ENCODE measurements around the gene FILIP1L.

FILIP1L gene

DNA sequence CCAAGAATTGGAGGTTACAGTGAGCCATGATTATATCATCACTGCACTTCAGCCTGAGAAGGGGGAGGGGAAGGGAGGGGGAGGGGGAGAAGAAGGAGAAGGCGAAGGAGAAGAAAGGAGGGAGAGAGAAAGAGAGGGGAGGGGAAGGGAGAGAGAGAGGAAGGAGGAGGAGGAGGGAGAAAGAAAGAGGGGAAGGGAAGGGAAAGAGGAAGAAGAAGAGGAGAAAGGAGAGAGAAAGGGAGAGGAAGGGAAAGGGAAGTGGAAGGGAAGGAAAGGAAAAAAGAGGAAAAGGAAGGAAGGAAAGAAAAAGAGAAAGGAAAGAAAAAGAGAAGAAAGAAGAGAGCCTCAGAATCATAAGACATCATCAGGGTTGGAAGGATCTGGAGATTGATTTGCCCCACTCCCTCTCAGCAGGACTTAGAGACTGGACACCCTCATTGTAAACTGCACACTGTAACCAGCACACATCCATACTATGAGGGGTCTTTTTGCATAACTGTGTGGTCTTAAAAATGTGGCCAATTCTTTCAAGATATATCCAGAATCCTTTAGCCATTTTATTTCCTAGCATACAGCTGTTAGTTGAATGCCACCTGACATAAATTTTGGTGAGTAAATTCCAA lies 165.7 kb downstream of the FILIP1L start:
- ATAC-seq = no peak

DNA sequence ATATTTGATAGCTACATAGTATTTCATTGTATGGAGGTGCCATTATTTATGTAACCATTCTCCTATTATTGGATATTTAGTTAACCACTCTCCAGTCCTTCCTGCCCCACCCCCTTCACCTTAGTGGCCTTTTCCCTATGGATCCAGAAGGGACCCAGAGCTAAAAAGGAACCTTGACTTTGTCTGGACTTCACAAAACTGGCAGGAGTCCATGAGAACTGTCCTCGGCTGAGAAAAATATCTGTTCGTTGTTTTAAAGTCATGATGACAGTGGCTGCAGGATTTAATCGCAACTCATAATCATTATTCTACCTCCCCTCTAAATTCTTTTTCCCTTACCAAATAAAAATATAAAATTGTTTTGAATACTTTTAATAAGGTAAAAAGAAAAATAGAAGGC lies 166.9 kb downstream of the FILIP1L start:
- TF ChIP-seq ISL1 (CRISPR knock-in tag; IDR thresholded peaks at IDR 0.05) (no peak), ZFP30 (CRISPR knock-in tag; IDR thresholded peaks at IDR 0.05) (no peak), CSRNP3 (CRISPR knock-in tag; IDR thresholded peaks at IDR 0.05) (no peak), TCF4 (CRISPR knock-in tag; IDR thresholded peaks at IDR 0.05; ENCODE audit: borderline replicate concordance) (no peak), PPARA (CRISPR knock-in tag; IDR thresholded peaks at IDR 0.05; ENCODE audit: borderline replicate concordance) (no peak), OSR1 (CRISPR knock-in tag; IDR thresholded peaks at IDR 0.05) (no peak), ZNF70 (CRISPR knock-in tag; IDR thresholded peaks at IDR 0.05) (no peak), PATZ1 (CRISPR knock-in tag; IDR thresholded peaks at IDR 0.05; ENCODE audit: borderline replicate concordance) (no peak), ZNF565 (CRISPR knock-in tag; conservative IDR thresholded peaks at IDR 0.05; ENCODE audit: low read depth) (no peak)
- TF ChIP-seq, protein P1, sequence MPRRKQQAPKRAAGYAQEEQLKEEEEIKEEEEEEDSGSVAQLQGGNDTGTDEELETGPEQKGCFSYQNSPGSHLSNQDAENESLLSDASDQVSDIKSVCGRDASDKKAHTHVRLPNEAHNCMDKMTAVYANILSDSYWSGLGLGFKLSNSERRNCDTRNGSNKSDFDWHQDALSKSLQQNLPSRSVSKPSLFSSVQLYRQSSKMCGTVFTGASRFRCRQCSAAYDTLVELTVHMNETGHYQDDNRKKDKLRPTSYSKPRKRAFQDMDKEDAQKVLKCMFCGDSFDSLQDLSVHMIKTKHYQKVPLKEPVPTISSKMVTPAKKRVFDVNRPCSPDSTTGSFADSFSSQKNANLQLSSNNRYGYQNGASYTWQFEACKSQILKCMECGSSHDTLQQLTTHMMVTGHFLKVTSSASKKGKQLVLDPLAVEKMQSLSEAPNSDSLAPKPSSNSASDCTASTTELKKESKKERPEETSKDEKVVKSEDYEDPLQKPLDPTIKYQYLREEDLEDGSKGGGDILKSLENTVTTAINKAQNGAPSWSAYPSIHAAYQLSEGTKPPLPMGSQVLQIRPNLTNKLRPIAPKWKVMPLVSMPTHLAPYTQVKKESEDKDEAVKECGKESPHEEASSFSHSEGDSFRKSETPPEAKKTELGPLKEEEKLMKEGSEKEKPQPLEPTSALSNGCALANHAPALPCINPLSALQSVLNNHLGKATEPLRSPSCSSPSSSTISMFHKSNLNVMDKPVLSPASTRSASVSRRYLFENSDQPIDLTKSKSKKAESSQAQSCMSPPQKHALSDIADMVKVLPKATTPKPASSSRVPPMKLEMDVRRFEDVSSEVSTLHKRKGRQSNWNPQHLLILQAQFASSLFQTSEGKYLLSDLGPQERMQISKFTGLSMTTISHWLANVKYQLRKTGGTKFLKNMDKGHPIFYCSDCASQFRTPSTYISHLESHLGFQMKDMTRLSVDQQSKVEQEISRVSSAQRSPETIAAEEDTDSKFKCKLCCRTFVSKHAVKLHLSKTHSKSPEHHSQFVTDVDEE (CRISPR knock-in tag; IDR thresholded peaks at IDR 0.05) = no peak
- TF ChIP-seq, protein P2, sequence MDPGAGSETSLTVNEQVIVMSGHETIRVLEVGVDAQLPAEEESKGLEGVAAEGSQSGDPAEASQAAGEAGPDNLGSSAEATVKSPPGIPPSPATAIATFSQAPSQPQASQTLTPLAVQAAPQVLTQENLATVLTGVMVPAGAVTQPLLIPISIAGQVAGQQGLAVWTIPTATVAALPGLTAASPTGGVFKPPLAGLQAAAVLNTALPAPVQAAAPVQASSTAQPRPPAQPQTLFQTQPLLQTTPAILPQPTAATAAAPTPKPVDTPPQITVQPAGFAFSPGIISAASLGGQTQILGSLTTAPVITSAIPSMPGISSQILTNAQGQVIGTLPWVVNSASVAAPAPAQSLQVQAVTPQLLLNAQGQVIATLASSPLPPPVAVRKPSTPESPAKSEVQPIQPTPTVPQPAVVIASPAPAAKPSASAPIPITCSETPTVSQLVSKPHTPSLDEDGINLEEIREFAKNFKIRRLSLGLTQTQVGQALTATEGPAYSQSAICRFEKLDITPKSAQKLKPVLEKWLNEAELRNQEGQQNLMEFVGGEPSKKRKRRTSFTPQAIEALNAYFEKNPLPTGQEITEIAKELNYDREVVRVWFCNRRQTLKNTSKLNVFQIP (CRISPR knock-in tag; IDR thresholded peaks at IDR 0.05; ENCODE audit: borderline replicate concordance, low read depth) = no peak
- ATAC-seq = no peak

More for the DNA sequence above, 165.7 kb downstream of the FILIP1L start:
- TF ChIP-seq CREB5 (CRISPR knock-in tag; IDR thresholded peaks at IDR 0.05; ENCODE audit: low read depth) = no peak
- no peak for TF ChIP-seq SNAI2 (CRISPR knock-in tag; IDR thresholded peaks at IDR 0.05)

DNA sequence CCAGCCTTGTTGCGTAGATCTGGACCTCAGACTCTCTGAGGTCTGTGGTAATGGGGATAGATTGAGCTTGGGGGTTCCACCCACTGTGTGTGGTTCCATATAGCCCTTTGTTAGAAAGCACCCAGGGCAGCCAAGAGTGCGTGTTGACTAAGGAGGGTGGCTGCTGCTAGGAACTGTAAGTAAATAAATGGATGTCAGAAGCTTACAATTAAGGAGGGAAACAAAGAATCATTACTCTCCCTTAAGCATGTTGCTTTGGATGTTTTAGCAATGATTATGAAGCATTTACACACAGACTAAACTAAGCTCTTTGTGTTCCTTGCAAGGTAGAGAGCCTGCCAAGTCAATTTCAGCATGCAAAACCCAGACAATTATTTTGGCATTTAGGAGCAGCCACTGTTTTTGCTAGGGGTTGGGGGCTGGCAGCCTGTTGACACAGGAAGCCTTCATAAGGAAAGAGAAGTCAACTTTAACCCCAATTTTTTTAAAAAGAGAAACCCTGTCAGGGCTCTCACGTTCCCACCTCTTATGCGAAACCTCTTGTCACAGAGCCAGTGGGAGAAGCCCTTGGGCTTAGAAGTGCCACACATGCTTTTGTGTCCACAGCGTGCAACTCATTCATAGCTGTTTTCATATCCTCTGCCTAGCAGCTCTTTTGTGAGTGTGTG lies 168.8 kb downstream of the FILIP1L start:
- ATAC-seq = no peak
- TF ChIP-seq ZNF565 (CRISPR knock-in tag; conservative IDR thresholded peaks at IDR 0.05; ENCODE audit: low read depth) (no peak), BACH2 (CRISPR knock-in tag; IDR thresholded peaks at IDR 0.05; ENCODE audit: borderline replicate concordance) (no peak), ZNF70 (CRISPR knock-in tag; IDR thresholded peaks at IDR 0.05) (no peak), CSDC2 (CRISPR knock-in tag; IDR thresholded peaks at IDR 0.05) (no peak), TOX (CRISPR knock-in tag; IDR thresholded peaks at IDR 0.05; ENCODE audit: borderline replicate concordance) (no peak), PPARA (CRISPR knock-in tag; IDR thresholded peaks at IDR 0.05; ENCODE audit: borderline replicate concordance) (no peak), RARB (CRISPR knock-in tag; IDR thresholded peaks at IDR 0.05) (no peak), CSRNP3 (CRISPR knock-in tag; IDR thresholded peaks at IDR 0.05) (no peak), ISL1 (CRISPR knock-in tag; IDR thresholded peaks at IDR 0.05) (no peak), ZC3H10 (CRISPR knock-in tag; IDR thresholded peaks at IDR 0.05) (no peak), OSR1 (CRISPR knock-in tag; IDR thresholded peaks at IDR 0.05) (no peak), SNAI2 (CRISPR knock-in tag; IDR thresholded peaks at IDR 0.05) (no peak), ARNTL (CRISPR knock-in tag; IDR thresholded peaks at IDR 0.05; ENCODE audit: borderline replicate concordance, low read depth) (no peak)
- TF ChIP-seq, protein P1 (CRISPR knock-in tag; IDR thresholded peaks at IDR 0.05) = no peak
